HepG2 (cell line): ENCODE measurements around the gene UBE2L6. TPM values are rescaled to one million over a fixed set of nuclear protein-coding genes. Genes with fewer than 3 reads are reported as not detected.
A peak's percentile ranks its signal among the peaks of the same experiment; 100 is the strongest.

Experiments used
- ATAC-seq: fragments of 200-7000 bp; cut with Tn5 transposase; 3 replicates; pipeline ENCODE4 v1.9.1; 2020; ENCODE audit warnings: mild to moderate bottlenecking, moderate library complexity
- BruUV-seq: library from RNA; stranded (reverse); fragments of 400-500 nt; replicated peaks from 2 replicates; lab custom pipeline; 2021; lab: Mats Ljungman, UMichigan
- CTCF ChIA-PET: fragments of 300-600 bp; formaldehyde crosslinking; extraction: SDS; loops from one replicate; lab custom pipeline; 2021; ENCODE audit warnings: low total read pairs, inconsistent platforms, low intra/inter-chr PET ratio; lab: Yijun Ruan, JAX
- POLR2A ChIA-PET: fragments of 350-600 bp; sonication (Branson Sonifier 250); formaldehyde crosslinking; loops from one replicate; lab custom pipeline; 2020; ENCODE audit warnings: antibody characterized with exemption, inconsistent platforms; lab: Yijun Ruan, JAX
- DNase-seq: peaks from one replicate; pipeline ENCODE4 v3.0.0-alpha.2; 2015; ENCODE audit warnings: low spot score
- FAIRE-seq: peaks from 3 replicates; lab custom pipeline; 2011; peaks lifted over from hg19 to GRCh38; lab: Jason Lieb, UNC
- H2AFZ ChIP-seq: one replicate; pipeline ENCODE4 v1.6.1; 2011; ENCODE audit warnings: low read length, inconsistent platforms
- H3K27ac ChIP-seq: fragments of 300-600 bp; 3 replicates; pipeline ENCODE4 v1.8.0; 2011; ENCODE audit warnings: mixed run types, mild to moderate bottlenecking, mixed read lengths, low read length, inconsistent platforms; ENCODE audit not compliant: insufficient read depth; ENCODE audit errors: extremely low read length
- H3K27me3 ChIP-seq, 2 experiments: fragments of 200-600 bp in 1 of 2; 2 replicates in 1 of 2; 3 replicates in 1 of 2; pipeline versions ENCODE4 v1.6.0 to v1.8.0; 2011; ENCODE audit warnings: low read length in 2 of 2, mild to moderate bottlenecking in 2 of 2, moderate library complexity in 2 of 2, inconsistent platforms in 1 of 2; ENCODE audit not compliant: insufficient read depth in 2 of 2, control insufficient read depth in 1 of 2
- H3K36me3 ChIP-seq, 2 experiments: fragments of 200-600 bp in 1 of 2; replicated peaks in 1 of 2; 2 replicates in 1 of 2; 3 replicates in 1 of 2; pipeline versions ENCODE4 v1.5.1 to v1.8.0; 2011; ENCODE audit warnings: low read length in 2 of 2, inconsistent platforms in 1 of 2; ENCODE audit not compliant: insufficient read depth in 2 of 2, control insufficient read depth in 1 of 2
- H3K4me1 ChIP-seq: 2 replicates; pipeline ENCODE4 v1.5.1; 2012; ENCODE audit warnings: low read length, inconsistent platforms; ENCODE audit not compliant: insufficient read depth
- H3K4me2 ChIP-seq: 2 replicates; pipeline ENCODE4 v1.6.0; 2011; ENCODE audit warnings: low read depth, low read length, inconsistent platforms
- H3K4me3 ChIP-seq, 3 experiments: fragments of 200-600 bp in 1 of 3; sonication (generic), shearing (Covaris generic) in 1 of 3; replicated peaks in 1 of 3; 2 replicates each; pipeline ENCODE4 v1.5.1; 2011 to 2016; ENCODE audit warnings: low read length in 3 of 3, inconsistent platforms in 2 of 3, low read depth in 2 of 3, mild to moderate bottlenecking in 2 of 3, control low read depth in 1 of 3, mixed read lengths in 1 of 3; ENCODE audit not compliant: insufficient read depth in 1 of 3
- H3K79me2 ChIP-seq: one replicate; pipeline ENCODE4 v1.6.1; 2011; ENCODE audit warnings: low read length, inconsistent platforms; ENCODE audit not compliant: insufficient read depth
- H3K9ac ChIP-seq: 2 replicates; pipeline ENCODE4 v1.6.0; 2011; ENCODE audit warnings: mild to moderate bottlenecking, low read depth, low read length, inconsistent platforms; ENCODE audit not compliant: insufficient read depth
- H3K9me3 ChIP-seq: 2 replicates; pipeline ENCODE4 v1.5.1; 2012; ENCODE audit warnings: mild to moderate bottlenecking, low read length
- H4K20me1 ChIP-seq: 2 replicates; pipeline ENCODE4 v1.6.0; 2011; ENCODE audit warnings: inconsistent platforms, mild to moderate bottlenecking, low read length, moderate library complexity; ENCODE audit not compliant: insufficient read depth
- CEBPB ChIP-seq: IDR thresholded peaks from 2 replicates; pipeline ENCODE4 v1.6.1; 2011; ENCODE audit warnings: low read depth, low read length, improper control_type of control experiment, borderline replicate concordance
- CHD4 ChIP-seq: fragments of 200-600 bp; sonication (generic); IDR thresholded peaks from 2 replicates; pipeline ENCODE4 v1.7.0; 2017; ENCODE audit warnings: mild to moderate bottlenecking, low read length, borderline replicate concordance
- SRSF9 ChIP-seq: fragments of 200-400 bp; formaldehyde crosslinking; IDR thresholded peaks from 2 replicates; pipeline ENCODE4 v1.6.1; 2018; ENCODE audit warnings: borderline replicate concordance, mild to moderate bottlenecking, low read depth, low read length; ENCODE audit not compliant: insufficient read depth, poor library complexity, severe bottlenecking
- ZNF589 ChIP-seq: sonication (generic); formaldehyde crosslinking; conservative IDR thresholded peaks from 2 replicates; pipeline ENCODE4 v1.8.0; 2022; ENCODE audit warnings: mild to moderate bottlenecking, moderate library complexity, missing genetic modification reagents
- ZNF777 ChIP-seq: sonication (generic); formaldehyde crosslinking; IDR thresholded peaks from 2 replicates; pipeline ENCODE4 v1.4.0; 2020; ENCODE audit warnings: missing genetic modification reagents
- WGBS: methylation state at CpG from one replicate; pipeline ENCODE4 v1.1.6; 2017; ENCODE audit warnings: low lambda C conversion rate; 5-methylcytosine and 5-hydroxymethylcytosine counted together
- in situ Hi-C: cut with HindIII; loops from 2 replicates; pipeline ENCODE4 v1.10.0; 2017; ENCODE audit warnings: low pct_unique_long_range_greater_than_20kb; ENCODE audit not compliant: extremely low pct_ligation_motif_present
- intact Hi-C: fragments of 100-400 bp; cut with micrococcal nuclease; formaldehyde crosslinking; loops from one replicate; pipeline ENCODE4 v1.10.0; 2022; ENCODE audit not compliant: unreplicated experiment
- polyA plus RNA-seq, 8 experiments: library from polyadenylated mRNA; depleted of rRNA in 3 of 8; stranded (reverse) in 7 of 8; unstranded in 1 of 8; fragments of >200 nt; fragmentation: Illumina TruSeq in 4 of 8; extraction: Trizol in 4 of 8; gene quantifications; 2 replicates each; pipeline versions ENCODE4 v1.2.1 to v1.2.3, GENCODE V29; 2011 to 2016; ENCODE audit warnings: low read depth in 4 of 8, missing spikeins in 1 of 8, mixed read lengths in 1 of 8; ENCODE audit not compliant: insufficient read depth in 1 of 8
- total RNA-seq, 5 experiments: library from RNA; depleted of rRNA; stranded (reverse); fragments of >200 nt; fragmentation: Illumina TruSeq; extraction: Trizol; gene quantifications; 2 replicates each; pipeline ENCODE4 v1.2.3, GENCODE V29; 2016; ENCODE audit warnings: low read depth in 1 of 5
- TF ChIP-seq, protein P1 (sequence below): sonication (generic); formaldehyde crosslinking; IDR thresholded peaks from 2 replicates; pipeline ENCODE4 v1.9.0; 2021; ENCODE audit warnings: missing genetic modification reagents, borderline replicate concordance

UBE2L6 gene
- total and polyA plus RNA-seq, 2 of the 13 experiments (the other 11 are each of a cell fraction or from before 2014, with no cell fraction given): 30.3 to 30.4 TPM

GRCh38 chr11:57555393-57555792 lies 12.1 kb downstream of the UBE2L6 start:
- no peaks in the 10 kb centered on the region for H3K79me2 ChIP-seq
- POLR2A ChIA-PET: no interaction called here
- ATAC-seq (no peak), FAIRE-seq (no peak), DNase-seq (no peak)
- H3K4me2 ChIP-seq: no peak overlapping the region
- in situ Hi-C loops (no loop called here), intact Hi-C loops (no loop called here)
- H4K20me1 ChIP-seq: no peaks in the 10 kb centered on the region
- H3K27me3 ChIP-seq: no peaks in the 10 kb centered on the region
- BruUV-seq: no TSS peak
- no peaks in the 10 kb centered on the region for H3K9me3 ChIP-seq
- WGBS: 80% methylated on average over 2 of the region's 2 CpGs
- TF ChIP-seq CHD4 (no peak), SRSF9 (no peak), ZNF589 (CRISPR knock-in tag) (no peak), CEBPB (peak; percentile 23; the same call in 1 of the 2 replicates), ZNF777 (no peak)
- TF ChIP-seq, protein P1, sequence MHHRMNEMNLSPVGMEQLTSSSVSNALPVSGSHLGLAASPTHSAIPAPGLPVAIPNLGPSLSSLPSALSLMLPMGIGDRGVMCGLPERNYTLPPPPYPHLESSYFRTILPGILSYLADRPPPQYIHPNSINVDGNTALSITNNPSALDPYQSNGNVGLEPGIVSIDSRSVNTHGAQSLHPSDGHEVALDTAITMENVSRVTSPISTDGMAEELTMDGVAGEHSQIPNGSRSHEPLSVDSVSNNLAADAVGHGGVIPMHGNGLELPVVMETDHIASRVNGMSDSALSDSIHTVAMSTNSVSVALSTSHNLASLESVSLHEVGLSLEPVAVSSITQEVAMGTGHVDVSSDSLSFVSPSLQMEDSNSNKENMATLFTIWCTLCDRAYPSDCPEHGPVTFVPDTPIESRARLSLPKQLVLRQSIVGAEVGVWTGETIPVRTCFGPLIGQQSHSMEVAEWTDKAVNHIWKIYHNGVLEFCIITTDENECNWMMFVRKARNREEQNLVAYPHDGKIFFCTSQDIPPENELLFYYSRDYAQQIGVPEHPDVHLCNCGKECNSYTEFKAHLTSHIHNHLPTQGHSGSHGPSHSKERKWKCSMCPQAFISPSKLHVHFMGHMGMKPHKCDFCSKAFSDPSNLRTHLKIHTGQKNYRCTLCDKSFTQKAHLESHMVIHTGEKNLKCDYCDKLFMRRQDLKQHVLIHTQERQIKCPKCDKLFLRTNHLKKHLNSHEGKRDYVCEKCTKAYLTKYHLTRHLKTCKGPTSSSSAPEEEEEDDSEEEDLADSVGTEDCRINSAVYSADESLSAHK (CRISPR knock-in tag): no peak
- peaks cover 17% of the 10 kb centered on the region for H3K4me1 ChIP-seq
- CTCF ChIA-PET: no interaction called here
- no peak overlapping the region for H3K4me3 ChIP-seq
- H3K9ac ChIP-seq: no peak overlapping the region
- H3K36me3 ChIP-seq: peaks cover 1 to 8% of the 10 kb centered on the region in 2 experiments; a peak in 1 of 5 replicates
- no peak overlapping the region for H3K27ac ChIP-seq
- H2AFZ ChIP-seq: no peak overlapping the region
